DOHH2 (cell line): ENCODE results near the gene TNFSF4.

Source experiments
- H3F3A ChIP-seq: fragments of 200-600 bp; sonication (generic), shearing (Covaris generic); 2 replicates; pipeline ENCODE4 v1.6.0; 2016; ENCODE audit warnings: antibody characterized with exemption, mild to moderate bottlenecking; ENCODE audit not compliant: control insufficient read depth, insufficient read depth
- H3K27ac ChIP-seq: fragments of 200-600 bp; sonication (generic); 2 replicates; pipeline ENCODE4 v1.5.1; 2014; ENCODE audit warnings: low read depth, mild to moderate bottlenecking, low read length, moderate library complexity
- H3K27me3 ChIP-seq: fragments of 200-600 bp; sonication (generic); 2 replicates; pipeline ENCODE4 v1.6.1; 2014; ENCODE audit warnings: mild to moderate bottlenecking, low read length, mixed read lengths; ENCODE audit not compliant: control insufficient read depth
- H3K36me3 ChIP-seq: fragments of 200-600 bp; sonication (generic); 2 replicates; pipeline ENCODE4 v1.6.1; 2014; ENCODE audit warnings: mild to moderate bottlenecking, low read length, moderate library complexity, mixed read lengths; ENCODE audit not compliant: control insufficient read depth
- H3K4me1 ChIP-seq: fragments of 200-600 bp; sonication (generic); 2 replicates; pipeline ENCODE4 v1.6.1; 2014; ENCODE audit warnings: mild to moderate bottlenecking, low read length, mixed read lengths; ENCODE audit not compliant: control insufficient read depth
- H3K4me2 ChIP-seq: fragments of 200-600 bp; sonication (generic); 2 replicates; pipeline ENCODE4 v1.6.0; 2014; ENCODE audit warnings: mild to moderate bottlenecking, low read length, moderate library complexity
- H3K4me3 ChIP-seq: fragments of 200-600 bp; sonication (generic); 2 replicates; pipeline ENCODE4 v1.5.1; 2014; ENCODE audit warnings: mild to moderate bottlenecking, low read length, mixed read lengths
- H3K79me2 ChIP-seq: fragments of 200-600 bp; sonication (generic); 2 replicates; pipeline ENCODE4 v1.6.1; 2014; ENCODE audit warnings: mild to moderate bottlenecking, low read length, mixed read lengths; ENCODE audit not compliant: control insufficient read depth
- H3K9me2 ChIP-seq: fragments of 200-600 bp; sonication (generic); replicated peaks from 2 replicates; pipeline ENCODE4 v1.6.1; 2014; ENCODE audit warnings: mild to moderate bottlenecking, low read length, mixed read lengths; ENCODE audit not compliant: control insufficient read depth
- H3K9me3 ChIP-seq: fragments of 200-600 bp; sonication (generic); 2 replicates; pipeline ENCODE4 v1.6.1; 2014; ENCODE audit warnings: antibody characterized with exemption, low read length, mixed read lengths; ENCODE audit not compliant: control insufficient read depth, insufficient read depth
- H4K20me1 ChIP-seq: fragments of 200-600 bp; sonication (generic); 2 replicates; pipeline ENCODE4 v1.6.0; 2014; ENCODE audit warnings: low read depth, mild to moderate bottlenecking, antibody characterized with exemption, low read length, moderate library complexity; ENCODE audit not compliant: control insufficient read depth, insufficient read depth
- CTCF ChIP-seq: fragments of 200-600 bp; sonication (generic); IDR thresholded peaks from one replicate; pipeline ENCODE4 v1.5.1; 2014; ENCODE audit warnings: antibody characterized with exemption, mild to moderate bottlenecking, low read depth, low read length; ENCODE audit not compliant: poor library complexity, severe bottlenecking
- EZH2phosphoT487 ChIP-seq: fragments of 200-600 bp; sonication (generic); IDR thresholded peaks from 2 replicates; pipeline ENCODE4 v1.6.1; 2017; ENCODE audit warnings: borderline replicate concordance, mild to moderate bottlenecking, antibody characterized with exemption, low read length, moderate library complexity, mixed read lengths

The TNFSF4 gene

GRCh38 chr1:173190101-173190936, 16.8 kb downstream of the TNFSF4 start:
- Histone ChIP-seq H3K36me3 (no peaks in the 10 kb centered on the region), H3K27me3 (no peaks in the 10 kb centered on the region), H4K20me1 (no peaks in the 10 kb centered on the region), H3K4me2 (no peak overlapping the region), H3K4me1 (no peaks in the 10 kb centered on the region), H3F3A (no peaks in the 10 kb centered on the region), H3K27ac (no peak overlapping the region), H3K9me3 (no peaks in the 10 kb centered on the region), H3K79me2 (no peaks in the 10 kb centered on the region), H3K9me2 (no peaks in the 10 kb centered on the region), H3K4me3 (no peak overlapping the region)
- TF ChIP-seq EZH2phosphoT487 (no peak), CTCF (no peak)

GRCh38 chr1:173187671-173188237, 19.4 kb downstream of the TNFSF4 start:
- H3K4me2 ChIP-seq, result no peak overlapping the region
- TF ChIP-seq CTCF, result no peak
- TF ChIP-seq EZH2phosphoT487, result no peak
- no peaks in the 10 kb centered on the region for H3F3A ChIP-seq
- H4K20me1 ChIP-seq, result no peaks in the 10 kb centered on the region
- H3K9me3 ChIP-seq, result no peaks in the 10 kb centered on the region
- no peak overlapping the region for H3K4me3 ChIP-seq
- H3K27ac ChIP-seq, result no peak overlapping the region
- no peaks in the 10 kb centered on the region for H3K36me3 ChIP-seq
- no peaks in the 10 kb centered on the region for H3K9me2 ChIP-seq
- H3K79me2 ChIP-seq, result no peaks in the 10 kb centered on the region
- H3K4me1 ChIP-seq, result no peaks in the 10 kb centered on the region
- no peaks in the 10 kb centered on the region for H3K27me3 ChIP-seq

- H3K79me2 ChIP-seq, result no peaks in the 10 kb centered on the region
- H3K4me3 ChIP-seq, result no peak overlapping the region
- H3K36me3 ChIP-seq, result no peaks in the 10 kb centered on the region
- TF ChIP-seq EZH2phosphoT487, result no peak
- H3F3A ChIP-seq, result no peaks in the 10 kb centered on the region
- no peaks in the 10 kb centered on the region for H3K9me3 ChIP-seq
- H3K4me2 ChIP-seq, result no peak overlapping the region
- H3K27ac ChIP-seq, result no peak overlapping the region
- H3K4me1 ChIP-seq, result no peaks in the 10 kb centered on the region
- no peaks in the 10 kb centered on the region for H4K20me1 ChIP-seq
- H3K27me3 ChIP-seq, result no peaks in the 10 kb centered on the region
- H3K9me2 ChIP-seq, result no peaks in the 10 kb centered on the region
These were observed 25.3 kb downstream of the TNFSF4 start for GRCh38 chr1:173181791-173182190.

- Histone ChIP-seq H3K9me2 (no peaks in the 10 kb centered on the region), H4K20me1 (no peaks in the 10 kb centered on the region), H3K4me3 (no peak overlapping the region), H3K27me3 (no peaks in the 10 kb centered on the region), H3K36me3 (no peaks in the 10 kb centered on the region), H3K4me1 (no peaks in the 10 kb centered on the region), H3F3A (no peaks in the 10 kb centered on the region), H3K79me2 (no peaks in the 10 kb centered on the region), H3K9me3 (peaks cover 22% of the 10 kb centered on the region; the same call in 1 of the 2 replicates), H3K27ac (no peak overlapping the region), H3K4me2 (no peak overlapping the region)
- no peak for TF ChIP-seq EZH2phosphoT487
- no peak for TF ChIP-seq CTCF
These were observed 30.9 kb downstream of the TNFSF4 start for GRCh38 chr1:173176246-173176645.
